Gastroesophageal sphincter (tissue), 4 donors: ENCODE measurements around the gene LRRC55. TPM values are rescaled to one million over a fixed set of nuclear protein-coding genes. Genes with fewer than 3 reads are reported as not detected.

Experiments used
- ATAC-seq: fragments of 150-250 bp; one replicate; pipeline ENCODE4 v1.9.1; 2016; ENCODE audit warnings: mild to moderate bottlenecking, moderate library complexity
- H3K27ac ChIP-seq, 4 donors: fragments of 200-600 bp; sonication (generic) in 3 of 4; 1 replicate in 3 of 4; 2 replicates in 1 of 4; pipeline ENCODE4 v1.5.1; 2016 to 2019
- H3K27me3 ChIP-seq: fragments of 200-600 bp; sonication (generic); one replicate; pipeline ENCODE4 v1.5.1; 2019
- H3K36me3 ChIP-seq, 2 donors: fragments of 200-600 bp; sonication (generic); one replicate each; pipeline ENCODE4 v1.5.1; 2019; ENCODE audit warnings: control low read depth in 1 of 2
- H3K4me1 ChIP-seq, 3 donors: fragments of 200-600 bp; sonication (generic); 1 replicate in 2 of 3; 2 replicates in 1 of 3; pipeline ENCODE4 v1.5.1; 2016 to 2019; ENCODE audit warnings: control low read depth in 2 of 3
- H3K4me3 ChIP-seq, 2 donors: fragments of 200-600 bp; sonication (generic); one replicate each; pipeline ENCODE4 v1.5.1; 2019; ENCODE audit warnings: mild to moderate bottlenecking in 1 of 2, moderate library complexity in 1 of 2
- H3K9me3 ChIP-seq, 3 donors: fragments of 200-600 bp; sonication (generic); one replicate each; pipeline ENCODE4 v1.5.1; 2017 to 2019; ENCODE audit warnings: control low read depth in 2 of 3
- CTCF ChIP-seq, 4 experiments: fragments of 200-600 bp in 2 of 4; fragments of 450-650 bp in 2 of 4; sonication (generic) in 1 of 4; IDR thresholded peaks; one replicate each; pipeline ENCODE4 v1.5.1; 2017 to 2019; ENCODE audit warnings: antibody characterized with exemption in 4 of 4, mild to moderate bottlenecking in 2 of 4, moderate library complexity in 2 of 4
- EP300 ChIP-seq: sonication (generic); formaldehyde crosslinking; IDR thresholded peaks from one replicate; pipeline ENCODE4 v1.6.1; 2017; ENCODE audit warnings: antibody characterized with exemption, mild to moderate bottlenecking
- POLR2A ChIP-seq, 2 donors: fragments of 450-650 bp; IDR thresholded peaks; one replicate each; pipeline ENCODE4 v1.6.1; 2017; ENCODE audit warnings: antibody characterized with exemption in 2 of 2, mild to moderate bottlenecking in 2 of 2, moderate library complexity in 1 of 2
- POLR2AphosphoS5 ChIP-seq: sonication (generic); formaldehyde crosslinking; IDR thresholded peaks from one replicate; pipeline ENCODE4 v1.6.1; 2017; ENCODE audit warnings: antibody characterized with exemption
- WGBS, 2 donors: methylation state at CpG; one replicate each; pipeline ENCODE4 v1.1.5; 2018; ENCODE audit warnings: low coverage in 1 of 2; 5-methylcytosine and 5-hydroxymethylcytosine counted together
- total RNA-seq, 4 donors: library from RNA; depleted of rRNA; stranded (reverse); fragments of >200 nt; gene quantifications; one replicate each; pipeline ENCODE4 v1.1.0, GENCODE V29; 2016

The LRRC55 gene
- total RNA-seq, 4 donors from 2014 or later = 0.12 to 0.13 TPM; not detected in 2

- TF ChIP-seq EP300 (no peak), POLR2AphosphoS5 (no peak), POLR2A (IDR thresholded peaks at IDR 0.05) (no peak), CTCF (IDR thresholded peaks at IDR 0.05) (no peak)
- Histone ChIP-seq H3K4me3 (no peak overlapping the region), H3K4me1 (peaks cover 0 to 10% (median 3%) of the 10 kb centered on the region in 3 donors), H3K27ac (no peak overlapping the region), H3K36me3 (no peaks in the 10 kb centered on the region), H3K9me3 (no peaks in the 10 kb centered on the region), H3K27me3 (peaks cover 5% of the 10 kb centered on the region)
- WGBS, 2 donors = 26 to 54% methylated on average over 5 to 6 of the region's 6 CpGs
- ATAC-seq = peak; percentile 72
Measured at GRCh38 chr11:57219021-57219627, 37.4 kb downstream of the LRRC55 start.

GRCh38 chr11:57222239-57222638 is 40.5 kb downstream of the LRRC55 start:
- WGBS, 2 donors = 24% methylated on average over 1 of the region's 1 CpG; no CpG with 5 or more reads in 1 of the 2 donors
- no peak for TF ChIP-seq CTCF (IDR thresholded peaks at IDR 0.05)
- no peak for TF ChIP-seq POLR2AphosphoS5
- no peak for TF ChIP-seq POLR2A (IDR thresholded peaks at IDR 0.05)
- no peak for TF ChIP-seq EP300
- Histone ChIP-seq H3K4me3 (no peak overlapping the region), H3K4me1 (peaks cover 0 to 8% (median 0%) of the 10 kb centered on the region in 3 donors), H3K27ac (no peak overlapping the region), H3K27me3 (peaks cover 10% of the 10 kb centered on the region), H3K36me3 (no peaks in the 10 kb centered on the region), H3K9me3 (no peaks in the 10 kb centered on the region)
- no peak for ATAC-seq

- WGBS, 2 donors = 63 to 68% methylated on average over 3 of the region's 3 CpGs
- Histone ChIP-seq H3K4me1 (peaks cover 0 to 7% (median 0%) of the 10 kb centered on the region in 3 donors), H3K9me3 (no peaks in the 10 kb centered on the region), H3K36me3 (no peaks in the 10 kb centered on the region), H3K27ac (no peak overlapping the region), H3K4me3 (no peak overlapping the region), H3K27me3 (peaks cover 17% of the 10 kb centered on the region)
- TF ChIP-seq POLR2A (IDR thresholded peaks at IDR 0.05) (no peak), EP300 (no peak), CTCF (IDR thresholded peaks at IDR 0.05) (no peak), POLR2AphosphoS5 (no peak)
- no peak for ATAC-seq
Measured at GRCh38 chr11:57223601-57224000, 41.8 kb downstream of the LRRC55 start.

- no peak overlapping the region for H3K27ac ChIP-seq
- ATAC-seq = no peak
- TF ChIP-seq POLR2AphosphoS5 (no peak), EP300 (no peak), POLR2A (IDR thresholded peaks at IDR 0.05) (no peak), CTCF (IDR thresholded peaks at IDR 0.05) (no peak)
- H3K4me1 ChIP-seq = peaks cover 0 to 4% (median 0%) of the 10 kb centered on the region in 3 donors
- H3K9me3 ChIP-seq = no peaks in the 10 kb centered on the region
- H3K27me3 ChIP-seq = peaks cover 21% of the 10 kb centered on the region
- 72% methylated on average over 2 of the region's 2 CpGs; no CpG with 5 or more reads in 1 of the 2 donors for WGBS, 2 donors
- H3K4me3 ChIP-seq = no peak overlapping the region
- no peaks in the 10 kb centered on the region for H3K36me3 ChIP-seq
Measured at GRCh38 chr11:57224128-57224527, 42.4 kb downstream of the LRRC55 start.

- no peak for ATAC-seq
- H3K4me3 ChIP-seq = no peak overlapping the region
- TF ChIP-seq CTCF (IDR thresholded peaks at IDR 0.05) (no peak), EP300 (no peak), POLR2A (IDR thresholded peaks at IDR 0.05) (no peak), POLR2AphosphoS5 (no peak)
Measured at GRCh38 chr11:57224537-57224936, 42.8 kb downstream of the LRRC55 start.

More at GRCh38 chr11:57224537-57224936, 42.8 kb downstream of the LRRC55 start:
- Histone ChIP-seq H3K27ac (no peak overlapping the region), H3K27me3 (peaks cover 24% of the 10 kb centered on the region), H3K4me1 (peaks cover 0 to under 1% (median 0%) of the 10 kb centered on the region in 3 donors), H3K9me3 (no peaks in the 10 kb centered on the region), H3K36me3 (no peaks in the 10 kb centered on the region)
